BLaER1 treated with 17β-estradiol and CSF1 and Interleukin-3, amounts not matched to agents 10 nM and 100 nM (cell line): Measurements from ENCODE around the gene NOL4L.
"Not testable (repeated sequence)": the region's sequence is repeated elsewhere in the genome, so short reads cannot be mapped to it uniquely, and the experiment has no call there.

Experiments
- H3K27ac ChIP-seq, 11 experiments: shearing (Covaris generic); formaldehyde crosslinking; 2 replicates each; pipeline ENCODE4 v1.8.1; 2022
- H3K27me3 ChIP-seq, 11 experiments: shearing (Covaris generic); formaldehyde crosslinking; 2 replicates each; pipeline ENCODE4 v1.8.1; 2022
- H3K36me3 ChIP-seq, 11 experiments: shearing (Covaris generic); formaldehyde crosslinking; 2 replicates each; pipeline ENCODE4 v1.8.1; 2022
- H3K4me1 ChIP-seq, 10 experiments: shearing (Covaris generic); formaldehyde crosslinking; 2 replicates each; pipeline ENCODE4 v1.8.1; 2022
- H3K4me2 ChIP-seq, 11 experiments: shearing (Covaris generic); formaldehyde crosslinking; 2 replicates each; pipeline ENCODE4 v1.8.1; 2022
- H3K4me3 ChIP-seq, 10 experiments: shearing (Covaris generic); formaldehyde crosslinking; 2 replicates each; pipeline ENCODE4 v1.8.1; 2022
- H3K9ac ChIP-seq, 11 experiments: shearing (Covaris generic); formaldehyde crosslinking; 2 replicates each; pipeline ENCODE4 v1.8.1; 2022
- H3K9me3 ChIP-seq, 11 experiments: shearing (Covaris generic); formaldehyde crosslinking; replicated peaks in 1 of 11; 2 replicates each; pipeline ENCODE4 v1.8.1; 2022
- H4K20me1 ChIP-seq, 11 experiments: shearing (Covaris generic); formaldehyde crosslinking; 2 replicates each; pipeline ENCODE4 v1.8.1; 2022
- Cebpa-rat ChIP-seq, 11 experiments: shearing (Covaris generic); IDR thresholded peaks; 2 replicates each; pipeline ENCODE4 v1.8.1; 2022

The NOL4L gene

GRCh38 chr20:32582659-32583580 is 2.2 kb downstream of the NOL4L start:
- Histone ChIP-seq H3K36me3 (no peaks in the 10 kb centered on the region), H3K9ac (peak overlapping the region; percentile 72 to 82 (median 80)), H3K4me1 (peaks cover 34 to 76% (median 72%) of the 10 kb centered on the region in 10 experiments), H3K27me3 (peaks cover 0 to 19% (median 0%) of the 10 kb centered on the region in 11 experiments; a peak in 8 of 22 replicates), H3K4me3 (peak overlapping the region; percentile 69 to 92 (median 83)), H4K20me1 (peaks cover 0 to 61% (median 25%) of the 10 kb centered on the region in 11 experiments; a peak in 12 of 22 replicates), H3K27ac (peak overlapping the region; percentile 15 to 80 (median 74); a peak in 20 of 22 replicates), H3K9me3 (no peaks in the 10 kb centered on the region), H3K4me2 (peak overlapping the region; percentile 78 to 97 (median 92))
- TF ChIP-seq Cebpa-rat (IDR thresholded peaks at IDR 0.05) = no peak

GRCh38 chr20:32581839-32582658 is 3.1 kb downstream of the NOL4L start:
- Histone ChIP-seq H4K20me1 (peaks cover 0 to 68% (median 28%) of the 10 kb centered on the region in 11 experiments; a peak in 12 of 22 replicates), H3K27ac (peak overlapping the region in 10 of 11 experiments; percentile 27 to 77 (median 50); a peak in 16 of 22 replicates), H3K4me1 (peaks cover 34 to 76% (median 71%) of the 10 kb centered on the region in 10 experiments), H3K36me3 (no peaks in the 10 kb centered on the region), H3K4me3 (peak overlapping the region in 6 of 10 experiments; percentile 35 to 87 (median 76); a peak in 7 of 20 replicates), H3K9ac (peak overlapping the region; percentile 6 to 82 (median 78); a peak in 18 of 22 replicates), H3K4me2 (peak overlapping the region; percentile 78 to 97 (median 92)), H3K9me3 (no peaks in the 10 kb centered on the region), H3K27me3 (peaks cover 0 to 18% (median 0%) of the 10 kb centered on the region in 11 experiments; a peak in 8 of 22 replicates)
- TF ChIP-seq Cebpa-rat (IDR thresholded peaks at IDR 0.05) = no peak

GRCh38 chr20:32580970-32581838 is 3.9 kb downstream of the NOL4L start:
- Histone ChIP-seq H3K9ac (peak overlapping the region in 10 of 11 experiments; percentile 20 to 82 (median 62); a peak in 17 of 22 replicates), H3K27ac (peak overlapping the region in 9 of 11 experiments; percentile 28 to 77 (median 59); a peak in 18 of 22 replicates), H3K4me2 (peak overlapping the region; percentile 78 to 97 (median 92)), H3K27me3 (peaks cover 0 to 9% (median 0%) of the 10 kb centered on the region in 11 experiments; a peak in 8 of 22 replicates), H3K36me3 (no peaks in the 10 kb centered on the region), H3K9me3 (no peaks in the 10 kb centered on the region), H3K4me1 (peaks cover 40 to 76% (median 71%) of the 10 kb centered on the region in 10 experiments), H3K4me3 (0 out of 20 replicates have a peak overlapping the region, but pooled peaks of 1 of the 10 experiments have one; percentile 35), H4K20me1 (peaks cover 0 to 72% (median 37%) of the 10 kb centered on the region in 11 experiments; a peak in 12 of 22 replicates)
- TF ChIP-seq Cebpa-rat (IDR thresholded peaks at IDR 0.05) = no peak

GRCh38 chr20:32580219-32580969 is 4.7 kb downstream of the NOL4L start:
- peak overlapping the region; percentile 78 to 97 (median 92) for H3K4me2 ChIP-seq
- H3K4me3 ChIP-seq = no peak overlapping the region
- no peaks in the 10 kb centered on the region for H3K36me3 ChIP-seq
- H3K27me3 ChIP-seq = peaks cover 0 to 1% (median 0%) of the 10 kb centered on the region in 11 experiments; a peak in 6 of 22 replicates
- H4K20me1 ChIP-seq = peaks cover 0 to 72% (median 37%) of the 10 kb centered on the region in 11 experiments; a peak in 12 of 22 replicates
- TF ChIP-seq Cebpa-rat (IDR thresholded peaks at IDR 0.05) = peak in 2 of 11 experiments; percentile 19 to 32; a peak in 2 of 22 replicates
- peak overlapping the region in 9 of 11 experiments; percentile 28 to 77 (median 59); a peak in 17 of 22 replicates for H3K27ac ChIP-seq
- H3K9me3 ChIP-seq = no peaks in the 10 kb centered on the region
- peaks cover 33 to 76% (median 70%) of the 10 kb centered on the region in 10 experiments for H3K4me1 ChIP-seq
- H3K9ac ChIP-seq = peak overlapping the region in 10 of 11 experiments; percentile 17 to 82 (median 40); a peak in 12 of 22 replicates

- Histone ChIP-seq H3K27ac (peak overlapping the region in 1 of 11 experiments; percentile 8; a peak in 2 of 22 replicates), H3K4me2 (peak overlapping the region in 4 of 11 experiments; percentile 15 to 91 (median 31); a peak in 5 of 22 replicates), H3K4me1 (peaks cover 48 to 90% (median 84%) of the 10 kb centered on the region in 10 experiments), H3K4me3 (no peak overlapping the region), H3K9me3 (no peaks in the 10 kb centered on the region), H4K20me1 (peaks cover 0 to 87% (median 37%) of the 10 kb centered on the region in 11 experiments; a peak in 12 of 22 replicates), H3K9ac (no peak overlapping the region), H3K27me3 (no peaks in the 10 kb centered on the region), H3K36me3 (no peaks in the 10 kb centered on the region)
- TF ChIP-seq Cebpa-rat (IDR thresholded peaks at IDR 0.05) = no peak
Measured at GRCh38 chr20:32578840-32579390, 6.2 kb downstream of the NOL4L start.

GRCh38 chr20:32578062-32578461 is 7.1 kb downstream of the NOL4L start:
- Histone ChIP-seq H3K4me1 (peaks cover 56 to 92% (median 87%) of the 10 kb centered on the region in 10 experiments), H4K20me1 (peaks cover 0 to 94% (median 37%) of the 10 kb centered on the region in 11 experiments; a peak in 12 of 22 replicates), H3K4me2 (peak overlapping the region in 2 of 11 experiments; percentile 41 to 91; a peak in 4 of 22 replicates)
- not testable (repeated sequence) for H3K9me3 ChIP-seq, H3K27ac ChIP-seq, H3K27me3 ChIP-seq, H3K36me3 ChIP-seq, H3K9ac ChIP-seq, H3K4me3 ChIP-seq

- Histone ChIP-seq H3K4me2 (peak overlapping the region in 3 of 11 experiments; percentile 33 to 74 (median 73); a peak in 6 of 22 replicates), H4K20me1 (peaks cover 0 to 94% (median 37%) of the 10 kb centered on the region in 11 experiments; a peak in 12 of 22 replicates), H3K27ac (peak overlapping the region in 1 of 11 experiments; percentile 84; a peak in 1 of 22 replicates), H3K9me3 (no peaks in the 10 kb centered on the region), H3K27me3 (no peaks in the 10 kb centered on the region), H3K36me3 (no peaks in the 10 kb centered on the region), H3K4me1 (peaks cover 56 to 88% (median 83%) of the 10 kb centered on the region in 10 experiments), H3K9ac (no peak overlapping the region), H3K4me3 (no peak overlapping the region)
- no peak for TF ChIP-seq Cebpa-rat (IDR thresholded peaks at IDR 0.05)
Measured at GRCh38 chr20:32577657-32578056, 7.5 kb downstream of the NOL4L start.
